GM21529 (cell line): ENCODE results near the gene MDP1.
"Not testable (repeated sequence)": the region's sequence is repeated elsewhere in the genome, so short reads cannot be mapped to it uniquely, and the experiment has no call there.

Experiments
- ATAC-seq: cut with Tn5 transposase; IDR thresholded peaks from one replicate; pipeline ENCODE4 v1.9.1; 2021; ENCODE audit not compliant: unreplicated experiment

MDP1 gene

DNA sequence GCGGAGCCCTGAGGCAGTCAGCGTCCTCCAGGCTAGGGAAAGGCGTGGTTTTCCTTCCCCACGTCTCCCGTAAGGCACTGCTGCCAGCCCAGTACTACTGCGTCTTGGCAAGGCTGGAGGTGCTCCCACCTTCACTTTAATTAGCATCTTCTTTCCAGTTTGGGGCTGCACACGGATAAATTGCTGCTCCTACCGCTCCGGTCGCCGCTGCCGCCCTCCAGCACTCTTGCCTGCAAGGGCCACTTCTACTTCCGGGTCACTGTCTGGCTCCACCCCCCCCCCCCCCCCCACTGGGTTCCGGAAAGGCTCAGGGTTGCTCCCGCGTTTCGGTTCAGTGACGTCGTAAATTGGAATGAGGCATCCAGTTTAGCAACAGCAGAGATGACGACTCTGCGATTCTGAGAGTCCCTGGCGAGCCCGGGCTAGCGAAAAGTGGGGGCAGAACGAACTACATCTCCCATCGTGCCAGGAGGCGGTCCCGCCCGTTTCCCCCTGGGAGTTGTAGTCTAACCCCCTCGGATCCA is 16.3 kb upstream of the MDP1 start, which contains the start of gene NEDD8:
NEDD8 (minus strand) TSS at position 247 of the 524 bp plus-strand sequence; CDS start at position 147, 100 bp downstream.
- peak; percentile 78 for ATAC-seq

DNA sequence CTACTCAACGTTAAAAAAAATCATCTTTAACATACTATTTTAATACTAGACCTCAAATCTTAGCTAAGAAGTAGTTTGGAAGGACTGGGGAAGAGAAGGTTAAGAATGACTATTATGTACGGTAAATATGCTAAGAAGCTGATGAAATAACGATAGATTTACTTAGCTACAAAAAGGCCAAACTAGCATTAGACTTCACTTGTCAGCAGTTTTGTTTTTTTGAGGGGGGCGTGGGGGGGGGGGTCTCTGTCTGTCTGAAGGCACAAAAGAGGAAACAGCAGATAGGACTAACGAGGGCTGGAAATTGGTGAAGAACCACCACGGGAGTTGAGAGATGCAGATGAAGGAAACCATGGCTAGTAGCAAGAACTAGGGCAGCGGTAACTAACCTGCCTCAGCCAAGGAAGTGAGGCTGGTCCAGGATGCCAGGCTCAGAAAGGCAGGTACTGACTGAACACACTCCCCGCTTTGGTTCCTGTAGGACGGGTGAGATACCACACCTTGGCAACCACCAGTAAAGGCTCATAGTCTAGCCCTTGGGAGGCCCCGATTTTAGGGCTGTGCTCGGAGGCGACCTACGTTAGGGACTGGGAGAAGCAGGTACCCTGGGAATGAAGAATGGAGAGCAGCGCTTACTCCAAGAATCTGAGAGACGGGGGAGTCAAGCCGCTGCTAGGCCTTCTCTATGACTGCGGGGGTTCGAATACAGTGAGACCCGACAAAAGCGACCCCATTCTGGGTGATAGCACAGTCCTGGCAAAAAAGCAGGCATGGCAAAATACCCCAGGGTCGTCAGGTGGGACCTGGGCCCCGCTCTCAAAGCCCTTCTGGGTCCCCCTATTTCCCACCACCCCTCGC is 15.6 kb upstream of the MDP1 start:
- ATAC-seq: peak; percentile 6

DNA sequence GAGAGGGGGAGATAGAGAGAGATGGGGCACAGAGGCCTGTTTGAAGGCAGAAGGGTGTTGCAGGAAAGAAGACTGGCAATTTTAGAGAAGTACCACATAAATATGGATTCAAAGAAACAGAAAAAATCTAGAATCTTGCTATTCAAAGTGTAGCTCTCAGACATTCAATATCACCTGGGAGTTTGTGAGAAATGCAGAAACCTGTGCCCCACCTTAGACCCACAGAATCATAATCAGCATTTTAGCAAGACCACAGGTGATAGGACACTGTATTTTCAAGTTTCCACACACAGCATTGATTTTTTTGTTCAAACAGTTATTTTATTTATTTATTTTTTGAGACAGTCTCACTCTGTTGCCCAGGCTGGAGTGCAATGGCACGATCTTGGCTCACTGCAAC is 13.0 kb upstream of the MDP1 start:
- no peak for ATAC-seq

DNA sequence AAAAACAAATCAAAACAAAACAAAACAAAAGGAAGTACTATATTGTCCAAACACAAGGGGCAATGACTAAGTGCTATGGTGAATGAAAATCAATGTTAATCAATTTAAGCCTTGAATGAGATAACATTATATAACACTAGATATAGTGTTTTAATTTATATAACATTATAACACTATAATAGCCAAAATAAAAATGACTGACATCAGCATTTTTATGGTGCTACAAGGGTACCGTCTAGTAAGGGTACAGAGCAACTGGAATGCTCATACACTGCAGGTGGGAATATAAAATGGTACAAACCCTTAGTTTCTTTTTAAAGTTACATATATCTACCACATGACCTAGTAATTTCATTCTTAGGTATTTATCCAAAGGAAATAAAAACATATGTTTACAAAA is 10.6 kb upstream of the MDP1 start:
- ATAC-seq: no peak

DNA sequence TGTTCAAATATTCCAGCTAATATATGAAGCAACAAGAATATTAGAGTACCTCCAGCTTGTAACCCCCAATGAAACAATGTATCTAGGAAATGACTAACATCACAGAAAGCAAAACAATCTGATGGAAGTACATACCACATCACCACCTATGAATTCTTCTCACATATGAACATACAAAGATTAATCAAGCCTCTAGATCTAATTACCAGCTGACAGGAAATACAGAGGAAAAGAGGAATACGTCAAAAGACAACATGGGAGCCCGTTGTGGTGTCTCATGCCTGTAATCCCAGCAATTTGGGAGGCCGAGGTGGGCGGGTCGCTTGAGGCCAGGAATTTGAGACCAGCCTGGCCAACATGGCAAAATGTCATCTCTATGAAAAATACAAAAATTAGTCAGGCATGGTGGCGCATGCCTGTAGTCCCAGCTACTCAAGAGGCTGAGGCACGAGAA is 8.8 kb upstream of the MDP1 start:
- no peak for ATAC-seq

GRCh38 chr14:24222987-24223386 is 7.1 kb upstream of the MDP1 start:
- not testable (repeated sequence) for ATAC-seq

DNA sequence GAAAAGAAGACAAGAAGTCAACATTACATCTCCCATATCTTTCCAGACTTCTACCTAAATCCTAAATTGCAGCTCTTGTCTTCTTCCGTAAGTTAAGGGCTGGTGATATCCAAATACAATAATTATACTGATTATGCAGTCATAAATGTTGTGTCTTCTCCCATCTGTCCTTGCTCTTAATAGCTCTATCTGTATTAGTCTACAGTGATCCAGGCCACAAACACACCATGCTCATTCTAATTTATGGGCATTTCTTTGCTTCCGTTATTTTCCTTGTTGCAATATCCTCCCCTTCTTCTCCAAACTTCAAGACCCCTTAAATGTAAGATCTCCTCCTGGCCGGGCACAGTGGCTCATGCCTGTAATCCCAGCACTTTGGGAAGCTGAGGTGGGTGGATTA is 3.7 kb upstream of the MDP1 start:
- no peak for ATAC-seq

GRCh38 chr14:24219080-24219479 is 3.2 kb upstream of the MDP1 start:
- no peak for ATAC-seq

- ATAC-seq: not testable (repeated sequence)
Observed at GRCh38 chr14:24216876-24217275, 1.0 kb upstream of the MDP1 start.

- ATAC-seq: no peak
Observed at GRCh38 chr14:24216345-24216699, 456 bp upstream of the MDP1 start.

GRCh38 chr14:24213866-24214662 is 1.8 kb downstream of the MDP1 start:
- ATAC-seq: no peak

DNA sequence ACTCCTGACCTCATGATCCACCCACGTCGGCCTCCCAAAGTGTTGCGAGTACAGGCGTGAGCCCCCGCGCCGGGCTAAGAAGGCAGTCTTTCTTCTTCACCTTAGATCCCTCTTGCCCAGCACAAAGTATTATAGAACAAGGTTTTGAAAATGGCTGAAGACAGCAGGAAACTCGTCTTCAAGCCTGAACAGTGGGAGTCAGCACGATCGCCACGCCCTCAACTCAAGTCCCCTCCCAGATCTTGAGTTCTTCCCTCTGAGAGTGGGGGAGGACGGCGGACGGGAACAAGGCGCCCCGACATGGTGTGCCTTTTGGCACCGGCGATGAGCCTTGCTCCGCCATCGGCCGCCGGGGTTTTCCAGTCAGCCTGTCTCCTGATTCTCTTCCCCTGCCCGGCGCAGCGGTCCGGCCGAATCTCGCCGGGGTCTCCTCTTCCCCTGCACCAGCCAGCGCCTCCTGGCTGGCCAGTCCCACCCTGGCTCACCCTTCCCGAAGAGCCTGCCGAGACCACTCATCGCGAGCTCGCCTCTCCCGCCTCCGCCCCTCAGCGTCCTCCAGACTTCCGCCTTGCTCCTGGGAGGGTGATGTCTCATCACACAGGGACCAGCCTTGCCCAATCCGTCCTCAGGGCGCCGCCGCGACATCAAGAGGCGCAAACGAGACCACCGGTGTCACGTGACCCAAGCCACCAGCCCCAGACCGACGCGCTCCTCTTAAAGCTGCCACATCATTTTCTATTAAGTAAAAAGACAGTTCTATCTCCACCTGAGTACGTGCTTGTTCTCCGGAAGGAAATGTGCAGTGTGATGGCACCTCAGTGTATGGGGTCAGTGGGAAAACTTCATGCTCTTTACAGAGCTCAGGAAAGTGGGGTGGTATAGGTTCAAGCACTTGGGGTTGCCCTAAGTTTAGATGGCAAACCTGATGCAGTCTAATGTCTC is 2.7 kb downstream of the MDP1 start, which contains the start of gene CHMP4A:
CHMP4A (minus strand) TSS at position 565 of the 942 bp plus-strand sequence; CDS start at position 516, 49 bp downstream.
- peak; percentile 85 for ATAC-seq

DNA sequence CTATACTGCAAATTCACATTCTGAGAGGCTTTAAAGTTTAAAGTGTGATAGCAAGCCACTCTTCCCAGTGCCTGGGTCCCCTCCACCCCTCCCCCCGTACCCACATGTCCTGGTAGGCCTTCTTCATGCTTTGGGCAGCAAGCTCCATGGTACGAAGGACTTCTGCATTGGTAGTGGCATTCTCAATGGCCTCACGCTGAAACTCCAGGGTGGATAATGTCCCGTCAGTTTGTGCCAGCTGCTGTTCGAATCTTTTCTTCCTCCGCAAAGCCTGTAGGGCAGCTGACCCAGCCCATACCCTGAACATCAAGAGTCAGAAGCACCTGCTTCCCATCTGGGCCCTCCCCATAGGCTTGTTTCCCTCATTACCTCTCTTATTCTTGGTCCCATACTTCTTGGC is 4.6 kb downstream of the MDP1 start:
- no peak for ATAC-seq

- no peak for ATAC-seq
Observed at GRCh38 chr14:24207625-24208024, 8.2 kb downstream of the MDP1 start.

DNA sequence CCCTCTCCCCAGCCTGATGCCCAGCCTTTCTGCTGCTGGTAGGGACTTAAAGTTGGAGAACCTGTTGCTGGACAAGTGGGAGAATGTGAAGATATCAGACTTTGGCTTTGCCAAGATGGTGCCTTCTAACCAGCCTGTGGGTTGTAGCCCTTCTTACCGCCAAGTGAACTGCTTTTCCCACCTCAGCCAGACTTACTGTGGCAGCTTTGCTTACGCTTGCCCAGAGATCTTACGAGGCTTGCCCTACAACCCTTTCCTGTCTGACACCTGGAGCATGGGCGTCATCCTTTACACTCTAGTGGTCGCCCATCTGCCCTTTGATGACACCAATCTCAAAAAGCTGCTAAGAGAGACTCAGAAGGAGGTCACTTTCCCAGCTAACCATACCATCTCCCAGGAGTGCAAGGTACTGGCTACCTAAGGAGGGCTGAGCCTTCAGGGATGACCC is 8.7 kb downstream of the MDP1 start:
- ATAC-seq: no peak

GRCh38 chr14:24206260-24207103 is 9.4 kb downstream of the MDP1 start:
- ATAC-seq: no peak

GRCh38 chr14:24204163-24205146 is 11.4 kb downstream of the MDP1 start:
- no peak for ATAC-seq

DNA sequence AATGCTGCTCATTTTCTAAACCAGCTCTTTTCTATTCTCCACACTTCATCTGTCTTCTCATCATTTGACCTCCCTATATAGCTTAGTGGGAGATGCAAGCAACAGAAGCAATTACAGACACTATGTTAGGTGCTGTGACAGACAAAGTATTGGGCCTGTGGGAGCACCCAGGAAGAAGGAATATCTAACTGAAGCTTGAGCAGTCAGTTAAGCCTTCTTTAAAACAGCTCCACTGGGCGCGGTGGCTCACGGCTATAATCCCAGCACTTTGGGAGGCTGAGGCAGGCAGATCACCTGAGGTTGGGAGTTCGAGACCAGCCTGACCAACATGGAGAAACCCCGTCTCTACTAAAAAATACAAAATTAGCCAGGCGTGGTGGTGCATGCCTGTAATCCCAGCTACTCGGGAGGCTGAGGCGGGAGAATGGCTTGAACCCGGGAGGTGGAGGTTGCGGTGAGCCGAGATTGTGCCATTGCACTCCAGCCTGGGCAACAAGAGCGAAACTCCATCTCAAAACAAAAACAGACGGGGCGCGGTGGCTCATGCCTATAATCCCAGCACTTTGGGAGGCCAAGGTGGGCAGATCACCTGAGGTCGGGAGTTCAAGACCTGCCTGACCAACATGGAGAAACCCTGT is 12.5 kb downstream of the MDP1 start:
- ATAC-seq: not testable (repeated sequence)
